RKO (cell line): ENCODE results near the gene ADK.
"Not testable (repeated sequence)": the region's sequence is repeated elsewhere in the genome, so short reads cannot be mapped to it uniquely, and the experiment has no call there.

ENCODE experiments used
- DNase-seq: peaks from one replicate; pipeline ENCODE4 v3.0.0-alpha.2; 2016; ENCODE audit warnings: low spot score

ADK gene

DNA sequence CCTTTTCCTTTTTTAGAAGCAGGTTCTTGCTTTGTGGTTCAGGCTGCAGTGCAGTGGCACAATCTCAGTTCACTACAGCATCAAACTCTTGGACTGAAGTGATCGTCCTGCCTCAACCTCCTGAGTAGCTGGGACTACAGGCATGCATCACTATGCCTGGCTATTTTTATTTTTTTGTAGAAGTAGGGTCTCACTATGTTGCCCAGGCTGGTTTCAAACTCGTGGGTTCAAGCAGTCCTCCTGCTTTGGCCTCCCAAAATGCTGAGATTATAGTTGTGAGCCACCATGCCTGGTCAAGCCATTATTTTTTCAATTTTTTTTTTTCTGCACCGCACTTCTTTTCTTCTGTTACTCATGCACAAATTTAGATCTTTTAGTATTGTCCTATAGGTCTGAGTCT is 154.7 kb downstream of the ADK start:
- DNase-seq, result no peak

DNA sequence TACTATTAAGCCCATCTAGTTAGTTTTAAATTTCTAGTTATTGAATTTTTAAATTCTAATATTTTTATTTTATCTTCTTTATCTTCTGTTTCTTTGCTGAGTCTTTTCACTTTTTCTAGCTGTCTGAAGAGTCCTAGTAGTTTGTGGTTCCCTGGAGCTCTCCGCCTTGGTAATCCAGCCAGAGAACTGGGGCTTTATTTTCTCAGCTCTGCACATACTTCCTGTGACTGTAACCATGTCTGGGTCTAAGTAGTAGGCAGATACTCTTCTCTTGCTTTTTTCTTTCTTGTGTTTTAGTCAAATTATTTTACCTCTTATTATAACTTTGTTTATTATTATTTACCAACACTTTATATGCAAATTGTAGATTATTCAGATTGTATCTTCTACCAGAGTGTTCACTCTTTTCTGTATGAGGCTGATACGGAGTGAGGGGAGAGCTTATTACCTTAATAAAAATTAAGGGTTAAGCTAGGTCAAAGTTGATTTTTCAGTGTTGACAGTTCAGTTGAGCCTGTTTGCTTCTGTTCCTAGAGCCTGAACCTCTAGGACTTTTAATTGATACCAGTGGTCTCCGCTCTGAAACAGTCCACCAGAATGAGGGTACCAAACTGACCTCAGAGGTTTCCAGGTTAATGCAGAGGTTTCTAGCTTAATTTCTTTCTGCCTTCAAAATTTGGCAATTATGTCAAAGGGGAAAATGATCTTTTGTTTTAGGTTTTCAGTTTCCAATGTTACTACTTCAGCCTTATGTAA is 155.4 kb downstream of the ADK start:
- DNase-seq, result no peak

- no peak for DNase-seq
Measured at GRCh38 chr10:74307061-74307651, 156.1 kb downstream of the ADK start.

GRCh38 chr10:74310652-74311257 is 159.7 kb downstream of the ADK start:
- no peak for DNase-seq

GRCh38 chr10:74314166-74314565 is 163.1 kb downstream of the ADK start:
- no peak for DNase-seq

GRCh38 chr10:74320026-74320425 is 169.0 kb downstream of the ADK start:
- no peak for DNase-seq

DNA sequence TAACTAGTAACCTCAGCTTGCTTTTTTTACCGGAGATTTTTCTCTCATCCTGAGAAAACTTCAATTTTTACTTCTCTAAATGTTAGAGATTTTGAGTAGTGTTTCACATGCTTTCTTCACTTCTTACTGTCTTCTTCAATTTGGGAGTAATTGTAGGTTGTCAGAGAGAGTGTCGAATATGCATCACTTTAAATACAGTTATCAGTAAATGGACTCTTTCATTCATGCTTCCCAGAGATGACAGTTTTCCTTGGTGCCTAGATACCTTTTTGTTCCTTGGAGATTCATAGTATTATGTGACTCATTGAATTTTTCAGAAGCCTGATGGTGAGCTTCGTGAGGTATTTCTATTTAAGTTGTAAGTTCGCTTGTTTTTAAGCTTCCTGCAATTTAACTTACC is 169.7 kb downstream of the ADK start:
- DNase-seq, result no peak

DNA sequence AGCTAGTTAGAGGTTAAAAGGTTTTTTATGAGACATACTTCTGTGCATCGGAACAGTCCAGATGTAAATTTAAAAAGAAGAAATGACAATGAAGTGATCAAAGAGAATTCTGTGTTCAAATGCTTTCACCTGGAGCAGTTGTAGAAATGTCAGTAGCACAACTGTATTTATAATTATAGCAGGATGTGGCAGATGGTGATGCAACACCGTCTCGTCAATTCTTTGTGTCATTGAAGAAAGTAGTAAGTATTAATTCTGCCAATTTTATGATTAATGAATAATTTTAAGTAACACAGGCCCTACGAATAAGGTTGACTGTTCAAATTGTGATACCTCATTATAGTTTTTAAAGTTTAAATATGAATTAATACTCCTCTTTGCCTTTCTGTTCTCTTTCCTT is 171.1 kb downstream of the ADK start:
- no peak for DNase-seq

- DNase-seq, result no peak
Measured at GRCh38 chr10:74322565-74322964, 171.5 kb downstream of the ADK start.

GRCh38 chr10:74328388-74328787 is 177.4 kb downstream of the ADK start:
- no peak for DNase-seq

GRCh38 chr10:74329873-74330272 is 178.9 kb downstream of the ADK start:
- no peak for DNase-seq

GRCh38 chr10:74330646-74331045 is 179.6 kb downstream of the ADK start:
- no peak for DNase-seq

DNA sequence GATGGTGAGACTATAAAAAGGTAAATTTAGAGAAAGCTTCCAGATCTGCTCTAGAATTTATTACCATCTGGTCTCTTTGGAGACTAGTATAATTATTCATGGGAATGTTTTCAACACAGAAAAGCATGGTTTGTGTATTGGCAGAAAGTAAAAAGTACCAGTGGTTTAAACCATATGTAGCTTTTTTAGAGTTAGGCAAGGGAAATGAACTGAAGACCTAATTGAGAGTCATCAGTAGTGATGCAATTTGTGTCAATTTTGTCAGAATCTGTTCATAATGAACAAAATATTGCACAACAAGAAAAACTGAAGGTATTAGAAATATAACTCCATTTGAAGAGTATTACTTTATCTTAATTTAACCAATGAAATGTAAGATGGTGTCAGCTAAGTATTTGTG is 181.4 kb downstream of the ADK start:
- DNase-seq, result no peak

GRCh38 chr10:74333174-74333573 is 182.2 kb downstream of the ADK start:
- DNase-seq, result no peak

DNA sequence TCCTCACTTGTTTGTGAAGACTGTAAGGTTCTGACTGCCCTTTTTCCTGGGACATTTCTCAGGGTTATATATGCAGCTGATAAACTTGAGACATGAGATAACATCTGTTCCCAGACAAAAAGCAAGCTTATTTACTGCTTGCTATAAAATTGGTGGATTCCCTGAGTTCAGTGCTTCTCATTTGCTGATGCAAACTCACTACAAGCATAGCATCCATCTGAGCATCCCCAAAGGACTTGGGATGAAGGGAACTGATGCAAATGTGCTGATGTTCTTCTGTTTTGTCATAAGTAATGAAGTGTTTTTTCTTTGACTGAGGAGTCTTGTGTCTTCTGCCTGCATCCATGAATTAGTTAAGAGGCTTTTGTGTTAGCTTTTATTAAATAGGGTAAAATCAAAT is 183.2 kb downstream of the ADK start:
- DNase-seq, result no peak

DNA sequence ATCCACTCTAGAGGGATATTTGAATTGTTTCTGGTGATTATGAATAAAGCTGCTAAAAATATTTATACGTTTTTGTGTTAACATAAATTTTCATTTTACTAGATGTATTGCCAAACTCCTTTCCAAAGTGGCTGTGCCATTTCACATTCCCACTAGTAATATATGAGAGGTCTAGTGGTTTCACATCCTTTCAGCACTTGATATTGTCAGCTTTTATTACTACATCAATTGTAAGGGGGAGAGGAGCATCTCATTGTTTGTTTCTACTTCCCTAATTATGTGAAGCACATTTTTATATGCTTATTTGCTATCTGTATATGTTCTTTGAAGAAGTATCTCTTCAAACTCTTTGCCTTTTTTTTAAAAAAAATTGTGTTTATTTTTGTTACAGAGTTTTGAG is 184.5 kb downstream of the ADK start:
- DNase-seq, result no peak

- no peak for DNase-seq
Measured at GRCh38 chr10:74337330-74338016, 186.5 kb downstream of the ADK start.

- no peak for DNase-seq
Measured at GRCh38 chr10:74342991-74343390, 192.0 kb downstream of the ADK start.

DNA sequence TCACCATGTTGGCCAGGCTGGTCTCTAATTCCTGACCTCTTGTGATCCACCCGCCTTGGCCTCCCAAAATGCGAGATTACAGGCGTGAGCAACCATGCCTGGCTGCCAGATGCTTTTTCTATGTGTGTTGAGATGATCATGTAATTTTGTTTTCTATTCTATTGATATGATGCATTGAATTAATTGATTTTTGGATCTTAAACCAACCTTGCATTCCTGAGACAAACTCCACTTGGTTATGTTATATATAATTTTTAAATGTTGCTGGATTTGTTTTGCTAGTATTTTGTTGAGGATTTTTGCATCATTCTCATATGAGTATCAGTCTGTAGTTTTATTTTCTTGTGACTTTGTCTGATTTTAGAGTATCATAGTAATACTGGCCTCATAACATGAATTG is 192.8 kb downstream of the ADK start:
- no peak for DNase-seq

- no peak for DNase-seq
Measured at GRCh38 chr10:74344306-74344705, 193.3 kb downstream of the ADK start.

DNA sequence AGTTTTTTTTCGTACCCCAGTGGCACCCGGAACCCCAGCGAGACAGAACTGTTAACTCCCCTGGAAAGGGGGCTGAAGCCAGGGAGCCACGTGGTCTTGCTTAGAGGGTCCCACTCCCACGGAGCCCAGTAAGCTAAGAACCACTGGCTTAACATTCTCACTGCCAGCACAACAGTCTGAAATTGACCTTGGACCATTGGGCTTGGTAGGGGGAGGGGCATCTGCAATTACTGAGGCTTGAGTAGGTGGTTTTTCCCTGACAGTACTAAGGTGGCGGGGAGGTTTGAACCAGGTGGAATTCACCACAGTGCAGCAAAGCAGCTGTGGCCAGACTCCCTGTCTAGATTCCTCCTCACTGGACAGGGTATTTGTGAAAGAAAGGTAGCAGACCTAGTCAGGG is 196.5 kb downstream of the ADK start:
- no peak for DNase-seq

- DNase-seq, result not testable (repeated sequence)
Measured at GRCh38 chr10:74353021-74353420, 202.0 kb downstream of the ADK start.

DNA sequence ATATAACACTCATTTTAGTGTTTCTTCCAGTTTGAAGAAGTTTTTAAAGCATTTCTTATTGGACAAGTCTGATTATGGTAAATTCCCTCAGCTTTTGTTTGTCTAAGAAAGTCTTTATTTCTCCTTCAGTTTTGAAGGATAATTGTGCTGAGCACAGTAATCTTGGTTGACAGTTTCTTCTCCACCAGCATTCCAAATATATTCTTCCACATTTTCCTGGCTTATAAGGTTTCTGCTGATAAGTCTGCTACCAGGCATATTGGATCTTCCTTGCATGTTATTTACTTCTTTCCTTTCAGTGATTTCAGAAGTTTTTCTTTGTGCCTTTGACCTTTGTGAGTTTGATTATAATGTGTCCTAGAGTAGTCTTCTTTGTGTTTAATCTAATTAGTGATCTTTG is 210.7 kb downstream of the ADK start:
- no peak for DNase-seq
